ENCODE results near the gene GPC3.

- TF ChIP-seq POLR2AphosphoS5 (IDR thresholded peaks at IDR 0.05; ENCODE audit: low read depth) (no peak), EZH2 (IDR thresholded peaks at IDR 0.05; ENCODE audit: low read depth, unreplicated experiment) (no peak), JUNB (IDR thresholded peaks at IDR 0.05; ENCODE audit: unreplicated experiment) (no peak), EZH2phosphoT487 (IDR thresholded peaks at IDR 0.05; ENCODE audit: unreplicated experiment) (no peak), STAT1 (IDR thresholded peaks at IDR 0.05; ENCODE audit: unreplicated experiment) (no peak), REST (IDR thresholded peaks at IDR 0.05; ENCODE audit: unreplicated experiment) (no peak), ZNF331 (CRISPR knock-in tag; IDR thresholded peaks at IDR 0.05; ENCODE audit: low read depth) (no peak), CREB1 (CRISPR knock-in tag; IDR thresholded peaks at IDR 0.05; ENCODE audit: low read depth) (no peak), ZNF114 (CRISPR knock-in tag; IDR thresholded peaks at IDR 0.05) (no peak), NANOG (IDR thresholded peaks at IDR 0.05; ENCODE audit: borderline replicate concordance) (no peak)
- TF ChIP-seq, protein P1, sequence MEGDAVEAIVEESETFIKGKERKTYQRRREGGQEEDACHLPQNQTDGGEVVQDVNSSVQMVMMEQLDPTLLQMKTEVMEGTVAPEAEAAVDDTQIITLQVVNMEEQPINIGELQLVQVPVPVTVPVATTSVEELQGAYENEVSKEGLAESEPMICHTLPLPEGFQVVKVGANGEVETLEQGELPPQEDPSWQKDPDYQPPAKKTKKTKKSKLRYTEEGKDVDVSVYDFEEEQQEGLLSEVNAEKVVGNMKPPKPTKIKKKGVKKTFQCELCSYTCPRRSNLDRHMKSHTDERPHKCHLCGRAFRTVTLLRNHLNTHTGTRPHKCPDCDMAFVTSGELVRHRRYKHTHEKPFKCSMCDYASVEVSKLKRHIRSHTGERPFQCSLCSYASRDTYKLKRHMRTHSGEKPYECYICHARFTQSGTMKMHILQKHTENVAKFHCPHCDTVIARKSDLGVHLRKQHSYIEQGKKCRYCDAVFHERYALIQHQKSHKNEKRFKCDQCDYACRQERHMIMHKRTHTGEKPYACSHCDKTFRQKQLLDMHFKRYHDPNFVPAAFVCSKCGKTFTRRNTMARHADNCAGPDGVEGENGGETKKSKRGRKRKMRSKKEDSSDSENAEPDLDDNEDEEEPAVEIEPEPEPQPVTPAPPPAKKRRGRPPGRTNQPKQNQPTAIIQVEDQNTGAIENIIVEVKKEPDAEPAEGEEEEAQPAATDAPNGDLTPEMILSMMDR (conservative IDR thresholded peaks at IDR 0.05; ENCODE audit: low read depth in 2 of 2): no peak
- TF ChIP-seq, protein P2, sequence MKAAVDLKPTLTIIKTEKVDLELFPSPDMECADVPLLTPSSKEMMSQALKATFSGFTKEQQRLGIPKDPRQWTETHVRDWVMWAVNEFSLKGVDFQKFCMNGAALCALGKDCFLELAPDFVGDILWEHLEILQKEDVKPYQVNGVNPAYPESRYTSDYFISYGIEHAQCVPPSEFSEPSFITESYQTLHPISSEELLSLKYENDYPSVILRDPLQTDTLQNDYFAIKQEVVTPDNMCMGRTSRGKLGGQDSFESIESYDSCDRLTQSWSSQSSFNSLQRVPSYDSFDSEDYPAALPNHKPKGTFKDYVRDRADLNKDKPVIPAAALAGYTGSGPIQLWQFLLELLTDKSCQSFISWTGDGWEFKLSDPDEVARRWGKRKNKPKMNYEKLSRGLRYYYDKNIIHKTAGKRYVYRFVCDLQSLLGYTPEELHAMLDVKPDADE (IDR thresholded peaks at IDR 0.05): no peak
Observed at GRCh38 chrX:133674726-133675470, 310.5 kb downstream of the GPC3 start.

Measured in GM23338 (cell line).